IPS-18a (cell line): ENCODE data around the gene SUFU.

Experiments used
- H3K27ac ChIP-seq: one replicate; pipeline ENCODE4 v1.5.1; 2013; ENCODE audit warnings: low read length
- H3K27me3 ChIP-seq: one replicate; pipeline ENCODE4 v1.6.1; 2013; ENCODE audit warnings: mild to moderate bottlenecking, low read length; ENCODE audit not compliant: control insufficient read depth, insufficient read depth
- H3K36me3 ChIP-seq: one replicate; pipeline ENCODE4 v1.6.1; 2013; ENCODE audit warnings: low read depth, low read length; ENCODE audit not compliant: control insufficient read depth
- H3K4me1 ChIP-seq: one replicate; pipeline ENCODE4 v1.6.1; 2013; ENCODE audit warnings: low read depth, low read length; ENCODE audit not compliant: control insufficient read depth
- H3K4me3 ChIP-seq: one replicate; pipeline ENCODE4 v1.5.1; 2013; ENCODE audit warnings: low read length
- H3K9ac ChIP-seq: one replicate; pipeline ENCODE4 v1.6.1; 2013; ENCODE audit warnings: mild to moderate bottlenecking, low read length, moderate library complexity
- H3K9me3 ChIP-seq: one replicate; pipeline ENCODE4 v1.6.1; 2013; ENCODE audit warnings: low read depth, low read length; ENCODE audit not compliant: control insufficient read depth

Gene SUFU

GRCh38 chr10:102646610-102647442 lies 143.1 kb downstream of the SUFU start:
- H3K27ac ChIP-seq: no peak overlapping the region
- peaks cover 4% of the 10 kb centered on the region for H3K36me3 ChIP-seq
- no peaks in the 10 kb centered on the region for H3K9me3 ChIP-seq
- H3K4me1 ChIP-seq: peaks cover 53% of the 10 kb centered on the region
- peak overlapping the region; percentile 93 for H3K4me3 ChIP-seq
- H3K9ac ChIP-seq: peak overlapping the region; percentile 50
- H3K27me3 ChIP-seq: no peaks in the 10 kb centered on the region

- H3K4me1 ChIP-seq: peaks cover 53% of the 10 kb centered on the region
- H3K4me3 ChIP-seq: peak overlapping the region; percentile 93
- no peak overlapping the region for H3K27ac ChIP-seq
- H3K9me3 ChIP-seq: no peaks in the 10 kb centered on the region
- no peak overlapping the region for H3K9ac ChIP-seq
- peaks cover 4% of the 10 kb centered on the region for H3K36me3 ChIP-seq
- no peaks in the 10 kb centered on the region for H3K27me3 ChIP-seq
These were observed 143.9 kb downstream of the SUFU start for GRCh38 chr10:102647443-102648268.

- peaks cover 53% of the 10 kb centered on the region for H3K4me1 ChIP-seq
- peaks cover 4% of the 10 kb centered on the region for H3K36me3 ChIP-seq
- no peak overlapping the region for H3K4me3 ChIP-seq
- no peak overlapping the region for H3K27ac ChIP-seq
- H3K9me3 ChIP-seq: no peaks in the 10 kb centered on the region
- no peaks in the 10 kb centered on the region for H3K27me3 ChIP-seq
- H3K9ac ChIP-seq: peak overlapping the region; percentile 24
These were observed 144.6 kb downstream of the SUFU start for GRCh38 chr10:102648269-102648888.

GRCh38 chr10:102648889-102649796 lies 145.4 kb downstream of the SUFU start:
- peak overlapping the region; percentile 2 for H3K4me3 ChIP-seq
- no peak overlapping the region for H3K27ac ChIP-seq
- peaks cover 4% of the 10 kb centered on the region for H3K36me3 ChIP-seq
- peaks cover 53% of the 10 kb centered on the region for H3K4me1 ChIP-seq
- H3K27me3 ChIP-seq: no peaks in the 10 kb centered on the region
- no peaks in the 10 kb centered on the region for H3K9me3 ChIP-seq
- H3K9ac ChIP-seq: peak overlapping the region; percentile 24

GRCh38 chr10:102649797-102650654 lies 146.3 kb downstream of the SUFU start:
- no peaks in the 10 kb centered on the region for H3K27me3 ChIP-seq
- peaks cover 53% of the 10 kb centered on the region for H3K4me1 ChIP-seq
- no peaks in the 10 kb centered on the region for H3K9me3 ChIP-seq
- peak overlapping the region; percentile 24 for H3K9ac ChIP-seq
- peaks cover 8% of the 10 kb centered on the region for H3K36me3 ChIP-seq
- no peak overlapping the region for H3K27ac ChIP-seq
- H3K4me3 ChIP-seq: peak overlapping the region; percentile 2

GRCh38 chr10:102650655-102651454 lies 147.1 kb downstream of the SUFU start:
- Histone ChIP-seq H3K9me3 (no peaks in the 10 kb centered on the region), H3K27ac (no peak overlapping the region), H3K27me3 (no peaks in the 10 kb centered on the region), H3K9ac (no peak overlapping the region), H3K4me1 (peaks cover 53% of the 10 kb centered on the region), H3K36me3 (peaks cover 16% of the 10 kb centered on the region), H3K4me3 (no peak overlapping the region)

- Histone ChIP-seq H3K36me3 (peaks cover 24% of the 10 kb centered on the region), H3K9ac (no peak overlapping the region), H3K4me1 (peaks cover 47% of the 10 kb centered on the region), H3K27me3 (no peaks in the 10 kb centered on the region), H3K27ac (no peak overlapping the region), H3K4me3 (no peak overlapping the region), H3K9me3 (no peaks in the 10 kb centered on the region)
These were observed 147.8 kb downstream of the SUFU start for GRCh38 chr10:102651455-102652169.

- H3K4me3 ChIP-seq: no peak overlapping the region
- peaks cover 40% of the 10 kb centered on the region for H3K4me1 ChIP-seq
- no peak overlapping the region for H3K27ac ChIP-seq
- no peak overlapping the region for H3K9ac ChIP-seq
- no peaks in the 10 kb centered on the region for H3K9me3 ChIP-seq
- peaks cover 31% of the 10 kb centered on the region for H3K36me3 ChIP-seq
- H3K27me3 ChIP-seq: no peaks in the 10 kb centered on the region
These were observed 148.6 kb downstream of the SUFU start for GRCh38 chr10:102652170-102652916.

GRCh38 chr10:102653060-102653459 lies 149.3 kb downstream of the SUFU start:
- Histone ChIP-seq H3K4me1 (peaks cover 33% of the 10 kb centered on the region), H3K4me3 (no peak overlapping the region), H3K9ac (no peak overlapping the region), H3K27me3 (no peaks in the 10 kb centered on the region), H3K36me3 (peaks cover 29% of the 10 kb centered on the region), H3K9me3 (no peaks in the 10 kb centered on the region), H3K27ac (no peak overlapping the region)
